GM21526 (cell line): ENCODE measurements around the gene CD2BP2.

Experiments
- ATAC-seq: cut with Tn5 transposase; IDR thresholded peaks from one replicate; pipeline ENCODE4 v1.9.1; 2021; ENCODE audit warnings: moderate library complexity; ENCODE audit not compliant: unreplicated experiment, low FRiP score

The CD2BP2 gene

GRCh38 chr16:30365200-30365599 is 10.1 kb upstream of the CD2BP2 start:
- no peak for ATAC-seq

- no peak for ATAC-seq
Measured at GRCh38 chr16:30361180-30361579, 6.1 kb upstream of the CD2BP2 start.

DNA sequence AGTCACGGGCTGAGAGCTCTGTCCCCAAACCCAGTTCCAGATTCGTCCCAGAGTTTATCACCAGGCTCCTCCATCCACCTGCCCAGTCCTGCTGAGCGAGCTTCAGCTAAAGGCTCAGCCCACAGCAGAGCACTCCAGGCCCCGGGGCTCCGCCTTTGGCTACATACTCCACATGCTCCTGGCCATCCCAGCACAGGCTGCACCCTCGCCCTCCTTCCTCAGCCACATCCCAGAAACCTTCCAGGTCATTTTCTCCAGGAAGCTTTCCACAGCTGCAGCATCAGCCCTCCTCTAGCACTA is 4.7 kb upstream of the CD2BP2 start:
- ATAC-seq, result no peak

- no peak for ATAC-seq
Measured at GRCh38 chr16:30358990-30359870, 4.1 kb upstream of the CD2BP2 start.

DNA sequence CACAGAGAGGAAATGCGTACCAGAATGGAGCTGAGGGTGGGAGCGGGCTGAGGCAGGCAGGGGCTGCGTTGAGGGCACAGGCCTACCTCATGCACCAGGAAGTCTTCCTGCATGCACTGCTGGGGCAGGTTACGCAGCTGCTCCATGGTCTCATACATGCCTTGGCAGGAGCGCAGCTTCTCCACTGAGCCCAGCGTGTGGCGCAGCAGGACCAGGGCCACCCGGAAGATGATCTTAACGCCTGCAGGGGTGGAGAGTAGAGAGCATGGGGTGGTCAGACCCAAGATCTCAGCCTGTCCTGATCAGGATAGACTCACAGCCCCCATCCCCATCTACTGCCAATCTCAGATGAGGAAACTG is 3.4 kb upstream of the CD2BP2 start:
- no peak for ATAC-seq

DNA sequence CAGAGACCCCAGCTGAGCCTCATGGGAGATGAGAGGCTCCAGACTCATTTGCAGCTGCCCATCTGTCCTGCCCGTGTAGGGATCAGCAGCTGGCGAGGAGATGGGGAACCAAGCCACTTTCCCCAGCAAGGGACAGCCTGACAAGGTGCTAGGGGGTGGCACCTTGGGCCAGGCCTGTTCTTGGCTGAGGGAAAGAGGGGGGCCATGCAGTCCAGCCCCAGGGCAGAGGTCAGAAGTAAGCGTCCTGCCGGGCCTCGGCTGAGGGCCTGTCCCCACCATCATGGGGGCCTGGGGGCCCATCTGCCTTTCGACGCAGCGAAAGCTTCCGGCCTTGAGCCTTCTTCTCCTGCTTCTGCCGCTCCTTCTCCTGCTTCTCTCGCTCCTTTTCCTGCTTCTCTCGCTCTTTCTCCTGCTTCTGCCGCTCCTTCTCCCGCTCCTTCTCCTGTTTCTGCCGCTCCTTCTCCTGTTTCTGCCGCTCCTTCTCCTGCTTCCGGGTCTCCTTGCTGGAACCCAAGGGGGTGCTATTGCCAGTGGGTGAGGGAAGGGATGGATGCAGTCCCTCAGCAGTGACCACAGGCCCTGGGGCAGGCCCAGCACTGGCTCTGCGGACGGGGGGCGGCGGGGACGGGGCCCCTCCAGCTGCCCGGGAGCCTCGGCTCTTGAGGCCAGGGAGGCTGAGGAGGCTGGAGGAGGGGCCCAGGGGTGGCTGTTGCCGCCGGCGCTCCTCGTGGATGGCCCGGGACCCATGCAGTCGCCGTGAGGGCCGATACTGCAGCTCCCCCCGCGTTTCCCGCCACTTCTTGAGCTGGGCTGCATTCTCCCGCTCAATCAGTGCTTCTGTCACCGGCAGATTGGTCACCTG is 2.8 kb upstream of the CD2BP2 start:
- no peak for ATAC-seq

GRCh38 chr16:30357085-30357714 is 2.1 kb upstream of the CD2BP2 start:
- no peak for ATAC-seq

DNA sequence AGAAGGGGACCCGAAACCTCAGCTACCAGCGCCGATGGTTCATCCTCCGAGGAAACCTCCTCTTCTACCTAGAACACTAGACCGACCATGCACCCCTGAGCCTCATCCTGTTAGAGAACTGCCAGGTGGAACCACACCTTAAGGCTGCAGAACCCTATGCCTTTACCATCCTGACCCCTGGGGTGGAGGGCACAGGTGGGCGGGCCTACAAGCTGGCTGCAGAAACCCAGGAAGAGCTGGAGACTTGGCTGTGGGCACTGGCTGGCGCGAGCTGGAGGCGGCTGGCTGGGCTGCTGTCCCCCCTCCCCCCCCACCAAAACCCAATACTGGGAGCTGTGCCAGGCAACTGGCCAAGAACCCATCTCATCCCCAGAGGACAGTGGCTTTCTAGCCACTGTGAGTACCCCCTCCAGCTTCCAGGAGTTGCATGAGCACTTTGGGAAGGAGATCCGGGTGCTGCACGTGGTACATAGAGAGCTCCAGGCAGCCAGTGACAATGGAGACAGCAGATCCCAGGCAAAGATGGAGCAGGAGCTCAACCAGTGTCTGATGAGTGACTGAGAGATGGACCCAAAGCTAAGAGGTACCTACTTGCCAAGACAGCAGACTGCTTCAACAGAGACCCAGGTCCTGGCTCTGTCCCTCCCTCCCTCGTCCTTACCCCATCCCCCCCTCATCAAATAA is 1.4 kb upstream of the CD2BP2 start:
- ATAC-seq, result no peak

DNA sequence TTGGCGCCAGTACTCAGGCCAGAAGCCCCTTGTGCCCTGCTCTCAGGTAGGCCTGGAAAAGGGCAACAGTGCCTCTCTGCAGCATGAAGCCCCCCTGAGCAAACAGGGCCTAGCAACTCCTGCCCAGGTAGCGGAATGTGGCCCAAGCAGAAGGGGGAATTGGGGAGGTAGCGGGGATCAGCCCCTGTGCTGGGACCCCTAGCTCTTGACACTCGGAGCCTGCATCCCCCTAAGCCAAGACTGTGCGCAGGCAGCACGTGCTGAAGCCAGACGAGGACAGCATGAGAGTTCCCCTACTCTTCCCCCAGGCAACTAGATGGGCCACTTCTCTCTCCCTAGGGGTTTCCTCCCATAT is 823 bp upstream of the CD2BP2 start:
- no peak for ATAC-seq

DNA sequence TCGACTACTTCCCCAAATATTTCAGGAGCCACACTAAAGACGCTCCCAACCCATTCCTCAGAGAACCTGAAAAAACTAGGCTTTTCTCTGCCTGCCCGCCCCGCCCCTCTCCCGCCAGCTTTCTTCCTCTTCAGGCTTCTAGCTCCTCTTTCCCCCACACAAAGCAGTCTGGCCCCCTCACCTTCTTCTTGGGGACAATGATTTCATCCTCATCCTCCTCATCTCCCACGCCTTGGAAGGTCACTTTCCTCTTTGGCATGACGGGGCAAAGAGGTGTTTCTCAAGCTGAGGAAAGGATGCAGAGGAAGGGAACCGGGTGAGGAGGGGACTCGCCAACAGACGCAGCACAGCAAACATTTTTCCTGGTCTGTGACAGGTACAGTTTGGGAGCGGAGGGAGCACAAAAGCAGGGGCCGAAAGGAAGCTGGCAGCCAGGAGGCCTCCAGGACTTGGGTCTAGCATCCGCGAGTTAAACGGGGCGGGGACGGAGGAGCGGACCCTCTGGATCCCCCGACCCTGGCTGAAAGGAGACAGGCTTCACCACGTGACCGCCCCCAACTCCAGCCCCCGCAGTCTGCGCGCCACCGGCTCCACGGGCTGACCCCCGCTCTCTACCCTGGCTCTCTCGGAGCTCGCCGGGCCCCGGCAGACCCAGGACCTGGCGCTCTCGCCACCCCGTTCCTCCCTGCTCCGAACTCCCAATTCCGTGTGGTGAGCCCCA is 525 bp downstream of the CD2BP2 start:
- ATAC-seq, result peak; percentile 2

GRCh38 chr16:30353438-30354129 is 1.5 kb downstream of the CD2BP2 start:
- ATAC-seq, result no peak

DNA sequence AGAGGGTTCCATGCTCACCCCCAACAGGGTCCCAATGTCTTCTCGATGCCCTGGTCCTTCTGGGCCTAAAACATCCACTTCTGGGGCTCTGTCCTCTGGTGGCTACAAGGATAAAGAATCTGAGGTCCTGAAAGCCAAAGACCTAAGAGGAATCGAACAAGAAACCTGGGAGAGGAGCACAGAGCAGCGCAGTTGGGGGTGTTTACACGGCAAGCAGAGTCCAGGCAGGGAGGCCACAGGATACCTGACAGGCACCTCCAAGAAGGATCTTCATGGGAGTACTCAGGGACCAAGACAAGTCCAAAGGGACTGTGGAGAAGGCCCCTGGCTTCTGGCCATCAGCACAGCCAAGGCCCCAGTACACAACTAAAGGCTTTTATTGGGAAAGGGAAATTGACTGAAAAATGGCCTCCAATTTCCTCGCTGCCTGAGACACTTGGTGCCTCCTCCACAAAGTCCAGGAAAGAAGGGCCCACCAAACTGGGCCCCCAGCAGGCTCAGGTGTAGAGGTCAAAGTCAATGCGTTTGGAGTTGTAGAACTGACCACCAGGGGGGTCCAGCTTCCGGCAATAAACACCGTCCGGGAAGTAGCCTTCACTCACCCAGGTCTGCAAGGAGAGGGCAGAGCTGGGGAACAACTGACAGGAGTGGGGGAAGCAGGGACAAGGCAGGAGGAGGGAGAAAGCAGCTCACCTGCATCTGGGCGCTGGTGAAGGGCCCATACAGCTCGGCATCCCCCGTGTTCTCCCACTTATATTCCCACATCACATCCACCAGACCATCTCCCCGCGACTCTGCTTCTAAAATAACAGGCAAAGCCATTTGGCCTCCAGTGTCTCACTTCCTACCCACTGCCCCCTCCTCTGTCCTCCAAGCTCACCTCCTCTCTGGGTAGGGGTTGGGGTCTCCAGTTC is 2.4 kb downstream of the CD2BP2 start:
- no peak for ATAC-seq

GRCh38 chr16:30351586-30352419 is 3.3 kb downstream of the CD2BP2 start:
- ATAC-seq, result no peak

DNA sequence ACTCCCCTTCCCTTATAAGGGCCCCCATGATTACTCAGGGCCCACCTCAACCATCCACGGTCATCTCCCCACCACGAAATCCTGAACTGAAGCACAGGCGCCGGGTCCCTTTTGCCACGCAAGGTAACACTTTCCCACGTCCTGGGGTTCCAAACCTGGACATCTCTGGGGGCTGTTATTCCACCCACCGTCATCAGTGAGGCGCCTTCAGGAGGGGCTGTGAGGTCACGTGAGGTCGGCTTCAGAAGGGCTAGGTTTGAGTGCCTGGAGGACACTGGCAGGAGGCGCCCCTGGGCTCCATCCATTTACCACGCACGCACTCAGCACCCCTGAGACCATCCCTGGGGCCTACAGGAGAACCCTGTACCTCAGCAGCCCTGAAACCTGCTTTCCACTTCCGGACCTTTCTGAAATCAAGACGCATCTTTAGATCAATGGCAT is 4.1 kb downstream of the CD2BP2 start:
- no peak for ATAC-seq

DNA sequence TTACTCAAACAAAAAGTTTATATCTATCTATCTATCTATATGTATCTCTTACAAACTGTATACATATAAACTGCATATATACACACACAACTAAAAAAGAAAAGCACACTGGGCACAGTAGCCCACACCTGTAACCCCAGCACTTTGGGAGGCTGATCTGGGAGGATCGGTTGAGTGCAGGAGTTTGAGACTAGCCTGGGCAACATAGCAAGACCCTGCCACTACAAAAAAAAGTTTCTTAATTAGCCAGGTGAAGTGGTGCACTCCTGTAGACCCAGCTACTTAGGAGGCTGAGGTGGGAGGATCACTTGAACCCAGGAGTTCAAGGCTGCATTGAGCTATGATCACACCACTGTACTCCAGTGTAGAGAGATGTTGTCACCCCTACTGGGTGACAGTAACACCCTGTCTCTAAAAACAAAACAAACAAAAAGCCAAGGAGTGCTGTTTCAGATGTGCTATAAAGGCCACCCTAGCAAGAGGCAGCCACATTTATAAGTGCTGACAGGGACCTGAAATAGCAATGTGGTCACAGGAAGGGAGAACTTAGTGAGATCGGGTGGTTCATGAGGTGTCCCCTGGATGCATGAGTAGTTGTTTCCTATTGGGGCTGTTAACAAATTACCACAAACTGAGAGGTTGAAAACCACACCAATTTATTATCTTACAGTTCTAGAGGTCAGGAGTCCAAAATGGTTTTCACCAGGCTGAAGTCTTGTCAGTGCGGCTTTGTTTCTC is 4.8 kb downstream of the CD2BP2 start:
- no peak for ATAC-seq

- ATAC-seq, result no peak
Measured at GRCh38 chr16:30349675-30350074, 5.4 kb downstream of the CD2BP2 start.

- no peak for ATAC-seq
Measured at GRCh38 chr16:30348929-30349328, 6.2 kb downstream of the CD2BP2 start.
